Measurements from ENCODE around the gene CALY. TPM values are rescaled to one million over a fixed set of nuclear protein-coding genes. Genes with fewer than 3 reads are reported as not detected.
"Not testable (repeated sequence)": the region's sequence is repeated elsewhere in the genome, so short reads cannot be mapped to it uniquely, and the experiment has no call there.

CALY gene, protein sequence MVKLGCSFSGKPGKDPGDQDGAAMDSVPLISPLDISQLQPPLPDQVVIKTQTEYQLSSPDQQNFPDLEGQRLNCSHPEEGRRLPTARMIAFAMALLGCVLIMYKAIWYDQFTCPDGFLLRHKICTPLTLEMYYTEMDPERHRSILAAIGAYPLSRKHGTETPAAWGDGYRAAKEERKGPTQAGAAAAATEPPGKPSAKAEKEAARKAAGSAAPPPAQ
- total RNA-seq (2014; rRNA removed; shearing (Covaris generic)) = not detected in 2 replicates

GRCh38 chr10:133336577-133337369 is at the start of gene CALY:
CALY (minus strand) TSS chr10:133336896; CDS start chr10:133328989, 7,907 bp downstream.
- no peaks in the 10 kb centered on the region for H3K27me3 ChIP-seq

GRCh38 chr10:133385214-133385613 is 48.5 kb upstream of the CALY start:
- no peaks in the 10 kb centered on the region for H3K36me3 ChIP-seq
- H3K27me3 ChIP-seq = no peaks in the 10 kb centered on the region
- no peaks in the 10 kb centered on the region for H3K9me3 ChIP-seq (replicated peaks)
- no peak for DNase-seq
- no peaks in the 10 kb centered on the region for H3K4me1 ChIP-seq
- H3K27ac ChIP-seq = no peak overlapping the region
- H3K4me3 ChIP-seq = no peak overlapping the region

More at GRCh38 chr10:133336577-133337369, at the start of gene CALY:
- Histone ChIP-seq H3K36me3 (no peaks in the 10 kb centered on the region), H3K4me1 (no peaks in the 10 kb centered on the region), H3K9me3 (replicated peaks) (no peaks in the 10 kb centered on the region), H3K4me3 (no peak within 1 kb of the TSS), H3K27ac (no peak within 1 kb of the TSS)
- DNase-seq = no peak

GRCh38 chr10:133384071-133384470 is 47.4 kb upstream of the CALY start:
- Histone ChIP-seq H3K9me3 (replicated peaks) (no peaks in the 10 kb centered on the region), H3K4me3 (no peak overlapping the region), H3K36me3 (no peaks in the 10 kb centered on the region), H3K4me1 (no peaks in the 10 kb centered on the region), H3K27me3 (no peaks in the 10 kb centered on the region), H3K27ac (no peak overlapping the region)
- no peak for DNase-seq

DNA sequence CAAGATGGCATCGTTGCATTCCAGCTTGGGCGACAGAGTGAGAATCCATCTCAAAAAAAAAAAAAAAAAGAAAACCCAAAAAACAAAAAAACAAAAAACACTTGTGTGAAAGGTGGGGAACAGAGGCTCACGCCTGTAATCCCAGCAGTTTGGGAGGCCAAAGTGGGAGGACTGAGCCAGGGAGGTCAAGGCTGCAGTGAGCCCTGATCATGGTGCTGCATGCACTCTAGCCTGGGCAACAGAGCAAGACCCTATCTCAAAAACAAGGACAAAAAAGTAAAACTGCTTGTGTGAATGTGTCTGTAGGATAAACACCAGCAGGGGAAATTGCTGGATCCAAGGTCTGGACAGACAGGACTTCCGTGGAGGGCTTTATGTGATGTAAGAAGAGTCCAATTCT is 46.9 kb upstream of the CALY start:
- H3K9me3 ChIP-seq (replicated peaks) = no peaks in the 10 kb centered on the region
- no peak for DNase-seq
- H3K27me3 ChIP-seq = no peaks in the 10 kb centered on the region
- H3K36me3 ChIP-seq = no peaks in the 10 kb centered on the region
- H3K4me1 ChIP-seq = no peaks in the 10 kb centered on the region
- no peak overlapping the region for H3K4me3 ChIP-seq
- H3K27ac ChIP-seq = no peak overlapping the region

GRCh38 chr10:133381036-133381435 is 44.3 kb upstream of the CALY start:
- Histone ChIP-seq H3K4me3 (no peak overlapping the region), H3K9me3 (replicated peaks) (no peaks in the 10 kb centered on the region), H3K4me1 (no peaks in the 10 kb centered on the region), H3K36me3 (no peaks in the 10 kb centered on the region), H3K27ac (no peak overlapping the region), H3K27me3 (no peaks in the 10 kb centered on the region)
- no peak for DNase-seq

DNA sequence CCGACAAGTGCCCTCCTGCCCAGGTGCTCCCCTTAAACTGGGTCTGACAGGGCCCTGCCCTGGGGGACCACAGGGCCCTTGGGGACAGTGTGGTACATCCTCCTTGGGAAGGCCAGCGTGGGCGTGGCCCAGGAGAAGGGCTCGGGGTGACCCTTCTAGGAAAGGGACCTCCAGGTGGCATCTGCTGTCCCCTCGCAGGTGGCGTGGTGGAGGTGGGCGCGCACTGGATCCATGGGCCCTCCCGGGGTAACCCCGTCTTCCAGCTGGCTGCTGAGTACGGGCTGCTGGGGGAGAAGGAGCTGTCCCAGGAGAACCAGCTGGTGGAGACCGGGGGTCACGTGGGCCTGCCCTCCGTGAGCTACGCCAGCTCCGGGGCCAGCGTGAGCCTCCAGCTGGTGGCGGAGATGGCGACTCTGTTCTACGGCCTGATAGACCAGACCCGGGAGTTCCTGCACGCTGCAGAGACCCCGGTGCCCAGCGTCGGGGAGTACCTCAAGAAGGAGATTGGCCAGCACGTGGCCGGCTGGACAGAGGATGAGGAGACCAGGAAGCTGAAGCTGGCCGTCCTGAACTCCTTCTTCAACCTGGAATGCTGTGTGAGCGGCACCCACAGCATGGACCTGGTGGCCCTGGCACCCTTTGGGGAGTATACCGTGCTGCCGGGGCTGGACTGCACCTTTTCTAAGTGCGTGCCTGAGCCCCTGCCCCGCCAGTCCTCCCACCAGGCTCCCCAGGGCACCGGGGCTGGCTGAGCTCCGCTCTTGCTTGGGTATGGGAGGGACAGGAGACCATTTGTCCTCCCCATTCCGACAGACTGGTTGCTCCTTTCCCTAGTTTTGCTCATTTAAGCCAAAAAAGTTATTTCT is 43.3 kb upstream of the CALY start:
- Histone ChIP-seq H3K4me1 (no peaks in the 10 kb centered on the region), H3K9me3 (replicated peaks) (no peaks in the 10 kb centered on the region), H3K4me3 (no peak overlapping the region), H3K27ac (no peak overlapping the region), H3K27me3 (no peaks in the 10 kb centered on the region), H3K36me3 (no peaks in the 10 kb centered on the region)
- no peak for DNase-seq

GRCh38 chr10:133379152-133379800 is 42.6 kb upstream of the CALY start, which contains the start of gene PAOX:
PAOX (plus strand) TSS chr10:133379262; CDS start chr10:133379317, 55 bp downstream.
- DNase-seq = peak; percentile 21

GRCh38 chr10:133378251-133379096 is 41.8 kb upstream of the CALY start:
- Histone ChIP-seq H3K4me1 (no peaks in the 10 kb centered on the region), H3K27me3 (no peaks in the 10 kb centered on the region), H3K4me3 (peak overlapping the region; percentile 63), H3K9me3 (replicated peaks) (no peaks in the 10 kb centered on the region), H3K27ac (no peak overlapping the region), H3K36me3 (no peaks in the 10 kb centered on the region)
- DNase-seq = peak; percentile 31 to 51

More at GRCh38 chr10:133379152-133379800, 42.6 kb upstream of the CALY start, which contains the start of gene PAOX:
- peak within 1 kb of the TSS; percentile 63 for H3K4me3 ChIP-seq
- no peaks in the 10 kb centered on the region for H3K4me1 ChIP-seq
- H3K9me3 ChIP-seq (replicated peaks) = no peaks in the 10 kb centered on the region
- H3K27me3 ChIP-seq = no peaks in the 10 kb centered on the region
- H3K27ac ChIP-seq = no peak within 1 kb of the TSS
- H3K36me3 ChIP-seq = no peaks in the 10 kb centered on the region

- Histone ChIP-seq H3K4me3 (peak overlapping the region; percentile 63), H3K27me3 (no peaks in the 10 kb centered on the region), H3K4me1 (no peaks in the 10 kb centered on the region), H3K9me3 (replicated peaks) (no peaks in the 10 kb centered on the region), H3K36me3 (no peaks in the 10 kb centered on the region), H3K27ac (no peak overlapping the region)
- no peak for DNase-seq
These were observed 41.1 kb upstream of the CALY start for GRCh38 chr10:133377818-133378250.

DNA sequence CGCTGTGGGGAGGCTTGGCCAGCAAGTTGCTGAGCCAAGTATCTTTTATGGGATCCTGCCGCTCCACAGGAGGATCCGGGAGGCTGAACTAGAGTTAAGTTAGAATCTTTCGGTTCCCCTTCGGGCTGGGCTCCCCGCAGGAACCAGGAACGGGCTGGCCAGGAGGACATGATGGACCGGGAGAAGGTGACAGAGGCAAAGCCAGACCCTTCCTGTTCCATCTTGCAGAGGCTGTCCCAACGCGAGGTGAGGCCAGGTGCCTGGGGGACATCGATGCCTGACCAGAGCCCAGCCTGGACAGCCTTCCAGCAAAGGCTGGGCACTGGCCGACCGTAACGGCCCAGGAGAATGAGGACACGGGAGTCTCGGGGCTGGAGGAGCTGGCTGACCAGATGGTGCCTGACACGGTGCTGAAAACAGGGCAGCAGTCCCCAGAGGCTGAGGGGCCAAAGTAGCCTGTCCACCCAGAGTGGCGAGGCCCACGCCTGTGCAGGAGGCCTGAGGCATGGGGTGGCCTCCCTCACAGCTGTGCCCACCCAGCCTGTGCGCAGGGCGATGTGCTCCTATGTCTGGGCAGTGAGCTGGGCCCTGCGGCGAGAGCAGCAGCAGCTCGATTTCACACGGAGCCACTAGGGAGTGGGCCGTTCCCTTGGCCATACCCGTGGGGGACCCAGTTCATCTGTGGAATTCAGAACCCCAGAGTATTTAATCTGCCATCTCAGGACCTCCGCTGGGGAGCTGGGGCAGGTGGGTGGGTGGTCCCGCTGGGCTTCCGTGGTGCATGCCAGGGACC is 40.5 kb upstream of the CALY start:
- H3K27me3 ChIP-seq = no peaks in the 10 kb centered on the region
- H3K4me3 ChIP-seq = peak overlapping the region; percentile 63
- no peaks in the 10 kb centered on the region for H3K9me3 ChIP-seq (replicated peaks)
- H3K27ac ChIP-seq = no peak overlapping the region
- no peaks in the 10 kb centered on the region for H3K4me1 ChIP-seq
- no peak for DNase-seq
- H3K36me3 ChIP-seq = no peaks in the 10 kb centered on the region

DNA sequence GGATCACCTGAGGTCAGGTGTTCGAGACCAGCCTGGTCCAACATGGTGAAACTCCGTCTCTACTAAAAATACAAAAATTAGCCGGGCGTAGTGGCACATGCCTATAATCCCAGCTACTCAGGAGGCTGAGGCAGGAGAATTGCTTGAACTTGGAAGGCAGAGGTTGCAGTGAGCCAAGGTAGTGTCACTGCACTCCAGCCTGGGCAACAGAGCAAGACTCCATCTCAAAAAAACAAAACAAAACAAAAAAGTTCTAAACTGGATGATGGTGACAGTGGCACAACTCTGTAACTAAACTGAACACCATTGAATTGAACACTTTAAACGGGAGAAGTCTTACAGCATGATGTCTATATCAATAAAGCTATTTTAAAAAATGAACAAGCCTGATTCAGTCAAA is 39.5 kb upstream of the CALY start:
- H3K27me3 ChIP-seq; DNase-seq; H3K9me3 ChIP-seq (replicated peaks); H3K27ac ChIP-seq; H3K36me3 ChIP-seq; H3K4me1 ChIP-seq; H3K4me3 ChIP-seq: not testable (repeated sequence)

DNA sequence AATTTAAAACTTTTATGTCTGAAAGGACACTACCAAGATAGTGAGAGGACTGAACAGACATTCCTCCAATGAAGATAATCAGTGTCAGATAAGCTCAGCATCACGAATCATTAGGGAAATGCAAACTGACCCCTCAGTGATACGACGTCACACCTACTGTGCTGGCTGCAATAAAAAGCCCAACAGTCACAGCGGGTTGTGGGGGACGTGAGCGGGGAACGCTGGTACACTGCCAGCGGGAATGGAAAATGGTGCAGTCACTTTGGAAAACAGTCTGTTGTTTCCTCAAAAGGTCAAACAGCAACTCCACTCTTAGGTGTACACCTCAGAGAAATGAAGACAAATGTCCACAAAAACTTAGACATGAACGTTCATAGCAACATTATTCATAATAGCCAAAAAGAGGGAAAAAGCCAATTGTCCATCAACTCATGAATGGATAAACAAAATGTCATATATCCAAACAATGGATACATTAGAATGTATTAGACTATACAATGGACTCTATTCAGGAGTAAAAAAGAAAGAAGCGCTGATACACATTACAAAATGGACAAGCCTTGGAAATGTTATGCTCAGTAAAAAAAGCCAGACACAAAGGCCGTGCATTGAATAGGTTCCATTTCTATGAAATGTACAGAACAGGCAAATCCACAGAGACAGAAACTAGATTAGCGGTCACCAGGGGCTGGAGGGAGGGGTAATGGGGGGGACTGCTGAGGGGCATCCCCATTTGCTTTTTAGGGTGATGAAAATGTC is 38.8 kb upstream of the CALY start:
- no peaks in the 10 kb centered on the region for H3K36me3 ChIP-seq
- no peaks in the 10 kb centered on the region for H3K9me3 ChIP-seq (replicated peaks)
- no peaks in the 10 kb centered on the region for H3K4me1 ChIP-seq
- no peak overlapping the region for H3K27ac ChIP-seq
- no peaks in the 10 kb centered on the region for H3K27me3 ChIP-seq
- H3K4me3 ChIP-seq = no peak overlapping the region
- DNase-seq = no peak
